NCI-H2081 treated with DMSO at 0.1 percent for 48 hours (cell line): ENCODE data around the gene NOP56.
"Not testable (repeated sequence)": the region's sequence is repeated elsewhere in the genome, so short reads cannot be mapped to it uniquely, and the experiment has no call there.

Experiments
- DNase-seq: peaks from one replicate; lab custom pipeline; 2025; lab: John Stamatoyannopoulos, UW

NOP56 gene

GRCh38 chr20:2684817-2685216, 32.4 kb downstream of the NOP56 start:
- not testable (repeated sequence) for DNase-seq

- no peak for DNase-seq
These were observed 35.1 kb downstream of the NOP56 start for GRCh38 chr20:2687514-2687913.

GRCh38 chr20:2688041-2688591, 35.7 kb downstream of the NOP56 start:
- no peak for DNase-seq

GRCh38 chr20:2690213-2690612, 37.8 kb downstream of the NOP56 start:
- DNase-seq, result no peak

GRCh38 chr20:2690718-2691117, 38.3 kb downstream of the NOP56 start:
- no peak for DNase-seq

GRCh38 chr20:2691127-2691526, 38.7 kb downstream of the NOP56 start:
- DNase-seq, result no peak

- no peak for DNase-seq
These were observed 39.2 kb downstream of the NOP56 start for GRCh38 chr20:2691663-2692035.

GRCh38 chr20:2692036-2692885, 39.8 kb downstream of the NOP56 start, which contains the start of gene EBF4:
Gene EBF4 (plus strand): TSS chr20:2692780. CDS start chr20:2693646, 866 bp downstream.
- DNase-seq, result no peak

GRCh38 chr20:2692886-2693285, 40.5 kb downstream of the NOP56 start:
- DNase-seq, result no peak

- no peak for DNase-seq
These were observed 41.0 kb downstream of the NOP56 start for GRCh38 chr20:2693286-2694007.

- DNase-seq, result no peak
These were observed 41.6 kb downstream of the NOP56 start for GRCh38 chr20:2694008-2694471.

GRCh38 chr20:2694519-2694918, 42.1 kb downstream of the NOP56 start:
- DNase-seq, result no peak

GRCh38 chr20:2695206-2695983, 43.0 kb downstream of the NOP56 start:
- DNase-seq, result no peak

- not testable (repeated sequence) for DNase-seq
These were observed 43.6 kb downstream of the NOP56 start for GRCh38 chr20:2695984-2696525.

GRCh38 chr20:2696646-2697045, 44.2 kb downstream of the NOP56 start:
- no peak for DNase-seq

GRCh38 chr20:2697768-2698167, 45.3 kb downstream of the NOP56 start:
- no peak for DNase-seq

- no peak for DNase-seq
These were observed 45.9 kb downstream of the NOP56 start for GRCh38 chr20:2698186-2698817.

- DNase-seq, result no peak
These were observed 46.5 kb downstream of the NOP56 start for GRCh38 chr20:2698912-2699311.

GRCh38 chr20:2699775-2700413, 47.5 kb downstream of the NOP56 start:
- DNase-seq, result no peak

GRCh38 chr20:2700913-2701620, 48.6 kb downstream of the NOP56 start:
- DNase-seq, result no peak
